Measurements from ENCODE around the gene TPRG1L.

Gene TPRG1L

DNA sequence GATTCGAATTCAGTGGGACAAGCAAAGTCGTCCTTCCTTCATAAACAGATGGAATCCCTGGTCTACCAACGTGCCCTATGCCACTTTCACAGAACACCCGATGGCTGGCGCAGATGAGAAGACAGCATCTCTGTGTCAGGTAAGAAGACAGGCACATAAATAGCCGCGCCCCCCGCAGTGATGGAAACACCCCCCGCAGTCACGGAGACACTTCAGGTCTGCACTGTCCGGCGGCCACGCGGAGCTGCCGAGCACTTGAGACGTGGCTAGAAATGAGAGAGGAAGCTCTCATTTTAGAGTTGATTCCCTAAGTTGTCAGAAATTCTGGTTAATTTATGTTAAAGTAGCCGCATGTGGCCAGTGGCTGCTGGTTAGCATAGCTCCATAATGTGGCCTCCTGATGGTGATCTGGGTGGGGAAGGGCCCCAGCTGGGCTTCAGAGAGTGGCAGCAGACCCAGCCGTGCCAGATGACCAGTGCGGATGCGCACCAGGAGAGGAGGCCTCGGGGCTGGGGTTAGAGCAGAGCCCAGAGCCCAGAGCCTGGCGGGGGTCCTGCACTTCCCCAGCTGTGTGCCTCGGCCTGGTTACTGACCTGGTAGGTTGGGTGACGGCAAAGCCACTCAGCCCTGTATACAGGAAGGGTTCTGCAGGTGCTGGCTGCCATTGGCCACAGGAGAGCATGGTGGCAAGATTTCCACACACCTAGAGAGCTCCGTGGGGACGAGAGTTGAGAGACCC is 2.9 kb downstream of the TPRG1L start:
- H3K4me1 ChIP-seq (ENCODE audit: control insufficient read depth, insufficient read depth, low read length) = no peaks in the 10 kb centered on the region
- no peak overlapping the region for H3K27ac ChIP-seq (ENCODE audit: extremely low read depth, low read depth, low read length)
- H3K4me3 ChIP-seq (ENCODE audit: low read depth, low read length) = no peak overlapping the region
- CTCF ChIA-PET = interaction anchor here (0.6 to 1.9 kb wide), 5 partner anchors 97 to 1292 kb away, joined by 3 to 8 read pairs (median 3); no protein-coding TSS in a partner anchor
- TF ChIP-seq, protein P1, sequence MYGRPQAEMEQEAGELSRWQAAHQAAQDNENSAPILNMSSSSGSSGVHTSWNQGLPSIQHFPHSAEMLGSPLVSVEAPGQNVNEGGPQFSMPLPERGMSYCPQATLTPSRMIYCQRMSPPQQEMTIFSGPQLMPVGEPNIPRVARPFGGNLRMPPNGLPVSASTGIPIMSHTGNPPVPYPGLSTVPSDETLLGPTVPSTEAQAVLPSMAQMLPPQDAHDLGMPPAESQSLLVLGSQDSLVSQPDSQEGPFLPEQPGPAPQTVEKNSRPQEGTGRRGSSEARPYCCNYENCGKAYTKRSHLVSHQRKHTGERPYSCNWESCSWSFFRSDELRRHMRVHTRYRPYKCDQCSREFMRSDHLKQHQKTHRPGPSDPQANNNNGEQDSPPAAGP (tag by site-specific recombination; IDR thresholded peaks at IDR 0.05) = no peak
- no peak for TF ChIP-seq ZNF175 (tag by site-specific recombination; IDR thresholded peaks at IDR 0.05)
- no peak for TF ChIP-seq ZNF223 (tag by site-specific recombination; IDR thresholded peaks at IDR 0.05)
- TF ChIP-seq ZNF23 (tag by site-specific recombination; IDR thresholded peaks at IDR 0.05; ENCODE audit: borderline replicate concordance) = no peak
- no peak for TF ChIP-seq KLF1 (tag by site-specific recombination; IDR thresholded peaks at IDR 0.05)
- no peak for TF ChIP-seq ZNF16 (tag by site-specific recombination; IDR thresholded peaks at IDR 0.05; ENCODE audit: low read depth)
- no peak for TF ChIP-seq ZNF670 (tag by site-specific recombination; IDR thresholded peaks at IDR 0.05; ENCODE audit: low read depth)
- TF ChIP-seq ZNF654 (tag by site-specific recombination; IDR thresholded peaks at IDR 0.05; ENCODE audit: low read depth) = no peak
- TF ChIP-seq, protein P2, sequence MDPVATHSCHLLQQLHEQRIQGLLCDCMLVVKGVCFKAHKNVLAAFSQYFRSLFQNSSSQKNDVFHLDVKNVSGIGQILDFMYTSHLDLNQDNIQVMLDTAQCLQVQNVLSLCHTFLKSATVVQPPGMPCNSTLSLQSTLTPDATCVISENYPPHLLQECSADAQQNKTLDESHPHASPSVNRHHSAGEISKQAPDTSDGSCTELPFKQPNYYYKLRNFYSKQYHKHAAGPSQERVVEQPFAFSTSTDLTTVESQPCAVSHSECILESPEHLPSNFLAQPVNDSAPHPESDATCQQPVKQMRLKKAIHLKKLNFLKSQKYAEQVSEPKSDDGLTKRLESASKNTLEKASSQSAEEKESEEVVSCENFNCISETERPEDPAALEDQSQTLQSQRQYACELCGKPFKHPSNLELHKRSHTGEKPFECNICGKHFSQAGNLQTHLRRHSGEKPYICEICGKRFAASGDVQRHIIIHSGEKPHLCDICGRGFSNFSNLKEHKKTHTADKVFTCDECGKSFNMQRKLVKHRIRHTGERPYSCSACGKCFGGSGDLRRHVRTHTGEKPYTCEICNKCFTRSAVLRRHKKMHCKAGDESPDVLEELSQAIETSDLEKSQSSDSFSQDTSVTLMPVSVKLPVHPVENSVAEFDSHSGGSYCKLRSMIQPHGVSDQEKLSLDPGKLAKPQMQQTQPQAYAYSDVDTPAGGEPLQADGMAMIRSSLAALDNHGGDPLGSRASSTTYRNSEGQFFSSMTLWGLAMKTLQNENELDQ (tag by site-specific recombination; IDR thresholded peaks at IDR 0.05; ENCODE audit: low read depth) = no peak
- TF ChIP-seq ZNF768 (tag by site-specific recombination; IDR thresholded peaks at IDR 0.05) = no peak
- TF ChIP-seq ZNF146 (tag by site-specific recombination; IDR thresholded peaks at IDR 0.05) = no peak
- no peak for TF ChIP-seq ZNF529 (tag by site-specific recombination; IDR thresholded peaks at IDR 0.05; ENCODE audit: insufficient replicate concordance)
- TF ChIP-seq IKZF3 (tag by site-specific recombination; IDR thresholded peaks at IDR 0.05) = no peak
- no peaks in the 10 kb centered on the region for H3K9me3 ChIP-seq (ENCODE audit: control insufficient read depth, insufficient read depth, low read depth, low read length)
- POLR2A ChIA-PET = interaction anchor here (0.6 kb wide), 1 partner anchor 228 kb away, joined by 3 read pairs; no protein-coding TSS in a partner anchor
- peaks cover 13 to 59% of the 10 kb centered on the region in 2 experiments for H3K36me3 ChIP-seq (ENCODE audit: control insufficient read depth in 2 of 2, insufficient read depth in 1 of 2, low read length in 2 of 2)

DNA sequence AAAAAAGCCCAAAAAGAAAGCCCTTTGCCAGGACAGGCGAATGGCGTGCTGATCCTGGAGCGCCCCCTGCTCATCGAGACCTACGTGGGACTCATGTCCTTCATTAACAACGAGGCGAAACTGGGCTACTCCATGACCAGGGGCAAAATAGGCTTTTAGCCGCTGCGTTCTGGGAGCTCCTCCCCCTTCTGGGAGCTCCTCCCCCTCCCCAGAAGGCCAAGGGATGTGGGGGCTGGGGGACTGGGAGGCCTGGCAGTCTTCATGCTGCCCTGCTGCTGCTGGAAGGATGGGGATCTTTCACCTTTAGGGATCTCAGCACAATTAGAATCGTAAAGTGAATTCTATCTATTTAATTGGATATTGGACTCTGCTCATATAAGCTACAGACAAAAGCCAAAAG is 3.6 kb downstream of the TPRG1L start:
- H3K4me1 ChIP-seq (ENCODE audit: control insufficient read depth, insufficient read depth, low read length) = no peaks in the 10 kb centered on the region
- H3K9me3 ChIP-seq (ENCODE audit: control insufficient read depth, insufficient read depth, low read depth, low read length) = no peaks in the 10 kb centered on the region
- no peak overlapping the region for H3K27ac ChIP-seq (ENCODE audit: extremely low read depth, low read depth, low read length)
- H3K36me3 ChIP-seq (ENCODE audit: control insufficient read depth in 2 of 2, insufficient read depth in 1 of 2, low read length in 2 of 2) = peaks cover 13 to 66% of the 10 kb centered on the region in 2 experiments
- no peak for TF ChIP-seq MZF1 (tag by site-specific recombination; IDR thresholded peaks at IDR 0.05; ENCODE audit: borderline replicate concordance)
- TF ChIP-seq TCF7L2 (IDR thresholded peaks at IDR 0.05; ENCODE audit: borderline replicate concordance, low read depth, low read length) = no peak
- TF ChIP-seq ZIC2 (tag by site-specific recombination; IDR thresholded peaks at IDR 0.05) = no peak
- TF ChIP-seq, protein P3, sequence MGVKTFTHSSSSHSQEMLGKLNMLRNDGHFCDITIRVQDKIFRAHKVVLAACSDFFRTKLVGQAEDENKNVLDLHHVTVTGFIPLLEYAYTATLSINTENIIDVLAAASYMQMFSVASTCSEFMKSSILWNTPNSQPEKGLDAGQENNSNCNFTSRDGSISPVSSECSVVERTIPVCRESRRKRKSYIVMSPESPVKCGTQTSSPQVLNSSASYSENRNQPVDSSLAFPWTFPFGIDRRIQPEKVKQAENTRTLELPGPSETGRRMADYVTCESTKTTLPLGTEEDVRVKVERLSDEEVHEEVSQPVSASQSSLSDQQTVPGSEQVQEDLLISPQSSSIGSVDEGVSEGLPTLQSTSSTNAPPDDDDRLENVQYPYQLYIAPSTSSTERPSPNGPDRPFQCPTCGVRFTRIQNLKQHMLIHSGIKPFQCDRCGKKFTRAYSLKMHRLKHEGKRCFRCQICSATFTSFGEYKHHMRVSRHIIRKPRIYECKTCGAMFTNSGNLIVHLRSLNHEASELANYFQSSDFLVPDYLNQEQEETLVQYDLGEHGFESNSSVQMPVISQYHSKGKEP (tag by site-specific recombination; IDR thresholded peaks at IDR 0.05) = no peak
- TF ChIP-seq ZNF514 (tag by site-specific recombination; IDR thresholded peaks at IDR 0.05) = no peak
- no peak for TF ChIP-seq MEIS1 (CRISPR knock-in tag; IDR thresholded peaks at IDR 0.05; ENCODE audit: borderline replicate concordance)
- TF ChIP-seq KLF10 (tag by site-specific recombination; IDR thresholded peaks at IDR 0.05) = no peak
- no peak overlapping the region for H3K4me3 ChIP-seq (ENCODE audit: low read depth, low read length)
- ChIA-PET POLR2A (no interaction called here), CTCF (interaction anchor here (0.6 to 2.3 kb wide), 7 partner anchors 8 to 1293 kb away, joined by 3 to 9 read pairs (median 5); no protein-coding TSS in a partner anchor)
